Measurements from ENCODE around the gene SASH3.
"Not testable (repeated sequence)": the region's sequence is repeated elsewhere in the genome, so short reads cannot be mapped to it uniquely, and the experiment has no call there.

Gene SASH3

GRCh38 chrX:129741880-129742758, 37.6 kb upstream of the SASH3 start:
- Histone ChIP-seq H4K20me1 (0 out of 22 replicates have a peak, but pooled peaks cover 0 to 4% (median 0%) of the 10 kb centered on the region in 11 experiments), H3K9me3 (replicated peaks in 1 of 11) (no peaks in the 10 kb centered on the region), H3K4me3 (no peak overlapping the region), H3K27ac (peak overlapping the region in 4 of 11 experiments; percentile 5 to 48 (median 33); a peak in 4 of 22 replicates), H3K4me2 (peak overlapping the region in 9 of 11 experiments; percentile 5 to 53 (median 46); a peak in 15 of 22 replicates), H3K36me3 (no peaks in the 10 kb centered on the region), H3K9ac (no peak overlapping the region), H3K27me3 (peaks cover 74 to 95% (median 88%) of the 10 kb centered on the region in 11 experiments), H3K4me1 (peaks cover 25 to 64% (median 56%) of the 10 kb centered on the region in 10 experiments)
- TF ChIP-seq Cebpa-rat (IDR thresholded peaks at IDR 0.05) = no peak

GRCh38 chrX:129742759-129743152, 37.0 kb upstream of the SASH3 start:
- H3K4me2 ChIP-seq = peak overlapping the region in 9 of 11 experiments; percentile 5 to 53 (median 46); a peak in 16 of 22 replicates
- H3K36me3 ChIP-seq; H3K9me3 ChIP-seq (replicated peaks in 1 of 11); H4K20me1 ChIP-seq; H3K4me3 ChIP-seq; H3K9ac ChIP-seq: not testable (repeated sequence)
- peaks cover 18 to 62% (median 49%) of the 10 kb centered on the region in 10 experiments for H3K4me1 ChIP-seq
- H3K27ac ChIP-seq = peak overlapping the region in 5 of 11 experiments; percentile 5 to 48 (median 31); a peak in 4 of 22 replicates
- H3K27me3 ChIP-seq = peaks cover 74 to 95% (median 88%) of the 10 kb centered on the region in 11 experiments

GRCh38 chrX:129743821-129744220, 35.9 kb upstream of the SASH3 start:
- H3K4me1 ChIP-seq = peaks cover 15 to 55% (median 43%) of the 10 kb centered on the region in 10 experiments
- H3K4me3 ChIP-seq = no peak overlapping the region
- H3K36me3 ChIP-seq = no peaks in the 10 kb centered on the region
- peak overlapping the region in 8 of 11 experiments; percentile 5 to 53 (median 46); a peak in 15 of 22 replicates for H3K4me2 ChIP-seq
- 0 out of 22 replicates have a peak overlapping the region, but pooled peaks of 1 of the 11 experiments have one; percentile 2 for H3K9ac ChIP-seq
- peaks cover 74 to 95% (median 88%) of the 10 kb centered on the region in 11 experiments for H3K27me3 ChIP-seq
- H4K20me1 ChIP-seq = peaks cover 0 to 4% (median 0%) of the 10 kb centered on the region in 11 experiments; a peak in 1 of 22 replicates
- H3K27ac ChIP-seq = no peak overlapping the region
- no peak for TF ChIP-seq Cebpa-rat (IDR thresholded peaks at IDR 0.05)
- H3K9me3 ChIP-seq (replicated peaks in 1 of 11) = no peaks in the 10 kb centered on the region

- H3K4me1 ChIP-seq = peaks cover 9 to 57% (median 42%) of the 10 kb centered on the region in 10 experiments
- peaks cover 71 to 95% (median 87%) of the 10 kb centered on the region in 11 experiments for H3K27me3 ChIP-seq
- H3K4me3 ChIP-seq = no peak overlapping the region
- no peak overlapping the region for H3K27ac ChIP-seq
- H3K4me2 ChIP-seq = peak overlapping the region in 10 of 11 experiments; percentile 5 to 53 (median 35); a peak in 17 of 22 replicates
- no peaks in the 10 kb centered on the region for H3K36me3 ChIP-seq
- H4K20me1 ChIP-seq = peaks cover 0 to 4% (median 0%) of the 10 kb centered on the region in 11 experiments; a peak in 1 of 22 replicates
- TF ChIP-seq Cebpa-rat (IDR thresholded peaks at IDR 0.05) = no peak
- H3K9me3 ChIP-seq (replicated peaks in 1 of 11) = no peaks in the 10 kb centered on the region
- H3K9ac ChIP-seq = no peak overlapping the region
Observed at GRCh38 chrX:129744861-129745321, 34.9 kb upstream of the SASH3 start.

- Histone ChIP-seq H3K27ac (no peak overlapping the region), H3K9ac (no peak overlapping the region), H3K4me1 (peaks cover 9 to 57% (median 42%) of the 10 kb centered on the region in 10 experiments), H4K20me1 (peaks cover 0 to 4% (median 0%) of the 10 kb centered on the region in 11 experiments; a peak in 2 of 22 replicates), H3K27me3 (peaks cover 70 to 90% (median 85%) of the 10 kb centered on the region in 11 experiments), H3K4me3 (no peak overlapping the region), H3K36me3 (no peaks in the 10 kb centered on the region), H3K9me3 (replicated peaks in 1 of 11) (no peaks in the 10 kb centered on the region), H3K4me2 (peak overlapping the region in 3 of 11 experiments; percentile 4 to 17 (median 11); a peak in 3 of 22 replicates)
- no peak for TF ChIP-seq Cebpa-rat (IDR thresholded peaks at IDR 0.05)
Observed at GRCh38 chrX:129746557-129747470, 32.9 kb upstream of the SASH3 start.

GRCh38 chrX:129747533-129747932, 32.2 kb upstream of the SASH3 start:
- Histone ChIP-seq H3K36me3 (no peaks in the 10 kb centered on the region), H3K4me2 (no peak overlapping the region; a peak in 1 of 22 replicates), H3K4me1 (peaks cover 9 to 55% (median 39%) of the 10 kb centered on the region in 10 experiments), H3K27ac (no peak overlapping the region), H3K9me3 (replicated peaks in 1 of 11) (no peaks in the 10 kb centered on the region), H3K27me3 (peaks cover 70 to 93% (median 87%) of the 10 kb centered on the region in 11 experiments), H4K20me1 (peaks cover 0 to 4% (median 0%) of the 10 kb centered on the region in 11 experiments; a peak in 2 of 22 replicates), H3K4me3 (no peak overlapping the region), H3K9ac (no peak overlapping the region)
- TF ChIP-seq Cebpa-rat (IDR thresholded peaks at IDR 0.05) = no peak

GRCh38 chrX:129748305-129748704, 31.4 kb upstream of the SASH3 start:
- H3K27ac ChIP-seq = no peak overlapping the region

GRCh38 chrX:129749069-129749468, 30.7 kb upstream of the SASH3 start:
- H3K27ac ChIP-seq = no peak overlapping the region
- no peaks in the 10 kb centered on the region for H3K36me3 ChIP-seq
- peak overlapping the region in 8 of 11 experiments; percentile 8 to 58 (median 44); a peak in 13 of 22 replicates for H3K4me2 ChIP-seq
- H4K20me1 ChIP-seq = peaks cover 0 to 4% (median 0%) of the 10 kb centered on the region in 11 experiments; a peak in 2 of 22 replicates
- peaks cover 9 to 43% (median 25%) of the 10 kb centered on the region in 10 experiments for H3K4me1 ChIP-seq
- TF ChIP-seq Cebpa-rat (IDR thresholded peaks at IDR 0.05) = no peak
- H3K27me3 ChIP-seq = peaks cover 55 to 93% (median 86%) of the 10 kb centered on the region in 11 experiments
- H3K9ac ChIP-seq = no peak overlapping the region
- no peaks in the 10 kb centered on the region for H3K9me3 ChIP-seq (replicated peaks in 1 of 11)
- H3K4me3 ChIP-seq = no peak overlapping the region

More at GRCh38 chrX:129748305-129748704, 31.4 kb upstream of the SASH3 start:
- Histone ChIP-seq H4K20me1 (peaks cover 0 to 4% (median 0%) of the 10 kb centered on the region in 11 experiments; a peak in 2 of 22 replicates), H3K9me3 (replicated peaks in 1 of 11) (no peaks in the 10 kb centered on the region), H3K9ac (no peak overlapping the region), H3K4me3 (no peak overlapping the region), H3K36me3 (no peaks in the 10 kb centered on the region), H3K4me2 (peak overlapping the region in 5 of 11 experiments; percentile 40 to 58 (median 51); a peak in 9 of 22 replicates), H3K4me1 (peaks cover 9 to 47% (median 32%) of the 10 kb centered on the region in 10 experiments), H3K27me3 (peaks cover 63 to 93% (median 87%) of the 10 kb centered on the region in 11 experiments)
- no peak for TF ChIP-seq Cebpa-rat (IDR thresholded peaks at IDR 0.05)

All from BLaER1 treated with 17β-estradiol and CSF1 and Interleukin-3, amounts not matched to agents 10 nM and 100 nM (cell line).